Activated T-cell treated with anti-CD3 and anti-CD28 coated beads, Interleukin-2, amount 50 U/mL, for 24 hours (primary cell): ENCODE results near the gene PRRC1.
"Not testable (repeated sequence)": the region's sequence is repeated elsewhere in the genome, so short reads cannot be mapped to it uniquely, and the experiment has no call there.

Experiments
- DNase-seq: peaks from one replicate; pipeline ENCODE4 v3.0.0-alpha.2; 2020
- H3K27ac Mint-ChIP-seq: 2 replicates; pipeline ENCODE4 v1.8.0; 2020; ENCODE audit warnings: mild to moderate bottlenecking, mixed read lengths
- H3K27me3 Mint-ChIP-seq: 2 replicates; pipeline ENCODE4 v1.8.0; 2020; ENCODE audit warnings: mixed read lengths
- H3K36me3 Mint-ChIP-seq: 2 replicates; pipeline ENCODE4 v1.8.0; 2020; ENCODE audit warnings: low read depth, mixed read lengths
- H3K4me1 Mint-ChIP-seq: 2 replicates; pipeline ENCODE4 v1.8.0; 2020; ENCODE audit warnings: low read depth, mixed read lengths
- H3K4me3 Mint-ChIP-seq: 2 replicates; pipeline ENCODE4 v1.8.0; 2020; ENCODE audit warnings: mild to moderate bottlenecking, moderate library complexity, mixed read lengths
- H3K9me3 Mint-ChIP-seq: 2 replicates; pipeline ENCODE4 v1.8.0; 2020; ENCODE audit warnings: mixed read lengths

Gene PRRC1

GRCh38 chr5:127519527-127519926, 2.1 kb downstream of the PRRC1 start:
- H3K27me3 Mint-ChIP-seq: peaks cover under 1% of the 10 kb centered on the region
- H3K27ac Mint-ChIP-seq: no peak overlapping the region
- peaks cover 61% of the 10 kb centered on the region for H3K36me3 Mint-ChIP-seq

GRCh38 chr5:127521138-127521770, 3.8 kb downstream of the PRRC1 start:
- H3K27ac Mint-ChIP-seq: no peak overlapping the region
- peaks cover 36% of the 10 kb centered on the region for H3K4me1 Mint-ChIP-seq
- peaks cover 17% of the 10 kb centered on the region for H3K9me3 Mint-ChIP-seq
- DNase-seq: no peak
- H3K27me3 Mint-ChIP-seq: no peaks in the 10 kb centered on the region
- H3K4me3 Mint-ChIP-seq: no peak overlapping the region
- peaks cover 77% of the 10 kb centered on the region for H3K36me3 Mint-ChIP-seq

More at GRCh38 chr5:127519527-127519926, 2.1 kb downstream of the PRRC1 start:
- peaks cover 14% of the 10 kb centered on the region for H3K9me3 Mint-ChIP-seq
- peaks cover 36% of the 10 kb centered on the region for H3K4me1 Mint-ChIP-seq
- DNase-seq: no peak
- H3K4me3 Mint-ChIP-seq: peak overlapping the region; percentile 89

GRCh38 chr5:127525181-127525580, 7.7 kb downstream of the PRRC1 start:
- Mint-ChIP-seq H3K36me3 (peaks cover 81% of the 10 kb centered on the region), H3K4me3 (no peak overlapping the region), H3K4me1 (peaks cover 15% of the 10 kb centered on the region), H3K27ac (no peak overlapping the region), H3K9me3 (peaks cover 17% of the 10 kb centered on the region), H3K27me3 (no peaks in the 10 kb centered on the region)
- DNase-seq: no peak

- H3K9me3 Mint-ChIP-seq: no peaks in the 10 kb centered on the region
- peaks cover 1% of the 10 kb centered on the region for H3K4me1 Mint-ChIP-seq
- no peak overlapping the region for H3K27ac Mint-ChIP-seq
- no peak for DNase-seq
- H3K36me3 Mint-ChIP-seq: peaks cover 82% of the 10 kb centered on the region
- no peaks in the 10 kb centered on the region for H3K27me3 Mint-ChIP-seq
- no peak overlapping the region for H3K4me3 Mint-ChIP-seq
Measured at GRCh38 chr5:127529904-127530682, 12.7 kb downstream of the PRRC1 start.

GRCh38 chr5:127536687-127537086, 19.2 kb downstream of the PRRC1 start:
- DNase-seq: no peak
- H3K4me3 Mint-ChIP-seq: no peak overlapping the region
- H3K27ac Mint-ChIP-seq: no peak overlapping the region
- no peaks in the 10 kb centered on the region for H3K27me3 Mint-ChIP-seq
- peaks cover 89% of the 10 kb centered on the region for H3K36me3 Mint-ChIP-seq
- peaks cover 7% of the 10 kb centered on the region for H3K9me3 Mint-ChIP-seq
- peaks cover 5% of the 10 kb centered on the region for H3K4me1 Mint-ChIP-seq

GRCh38 chr5:127540553-127540952, 23.1 kb downstream of the PRRC1 start:
- not testable (repeated sequence) for H3K4me1 Mint-ChIP-seq, DNase-seq, H3K4me3 Mint-ChIP-seq, H3K27ac Mint-ChIP-seq, H3K9me3 Mint-ChIP-seq, H3K27me3 Mint-ChIP-seq
- H3K36me3 Mint-ChIP-seq: peaks cover 76% of the 10 kb centered on the region

GRCh38 chr5:127545249-127545648, 27.8 kb downstream of the PRRC1 start:
- not testable (repeated sequence) for H3K27ac Mint-ChIP-seq, DNase-seq, H3K27me3 Mint-ChIP-seq, H3K4me3 Mint-ChIP-seq, H3K9me3 Mint-ChIP-seq
- Mint-ChIP-seq H3K36me3 (peaks cover 73% of the 10 kb centered on the region), H3K4me1 (peaks cover 12% of the 10 kb centered on the region)

- peaks cover 80% of the 10 kb centered on the region for H3K36me3 Mint-ChIP-seq
- H3K27me3 Mint-ChIP-seq: no peaks in the 10 kb centered on the region
- H3K9me3 Mint-ChIP-seq: no peaks in the 10 kb centered on the region
- no peak for DNase-seq
- H3K4me1 Mint-ChIP-seq: peaks cover 9% of the 10 kb centered on the region
- H3K27ac Mint-ChIP-seq: no peak overlapping the region
- H3K4me3 Mint-ChIP-seq: no peak overlapping the region
Measured at GRCh38 chr5:127549551-127549950, 32.1 kb downstream of the PRRC1 start.

GRCh38 chr5:127550652-127551409, 33.4 kb downstream of the PRRC1 start:
- H3K9me3 Mint-ChIP-seq: no peaks in the 10 kb centered on the region
- no peaks in the 10 kb centered on the region for H3K27me3 Mint-ChIP-seq
- H3K27ac Mint-ChIP-seq: no peak overlapping the region
- no peak for DNase-seq
- H3K36me3 Mint-ChIP-seq: peaks cover 84% of the 10 kb centered on the region
- no peak overlapping the region for H3K4me3 Mint-ChIP-seq
- peaks cover 7% of the 10 kb centered on the region for H3K4me1 Mint-ChIP-seq

GRCh38 chr5:127551410-127552041, 34.1 kb downstream of the PRRC1 start:
- no peak overlapping the region for H3K27ac Mint-ChIP-seq
- peaks cover 79% of the 10 kb centered on the region for H3K36me3 Mint-ChIP-seq
- no peak for DNase-seq
- H3K27me3 Mint-ChIP-seq: no peaks in the 10 kb centered on the region
- no peak overlapping the region for H3K4me3 Mint-ChIP-seq
- H3K4me1 Mint-ChIP-seq: peaks cover under 1% of the 10 kb centered on the region
- H3K9me3 Mint-ChIP-seq: no peaks in the 10 kb centered on the region

GRCh38 chr5:127555826-127556225, 38.4 kb downstream of the PRRC1 start:
- Mint-ChIP-seq H3K27ac (no peak overlapping the region), H3K36me3 (peaks cover 43% of the 10 kb centered on the region), H3K4me1 (no peaks in the 10 kb centered on the region), H3K4me3 (no peak overlapping the region), H3K9me3 (no peaks in the 10 kb centered on the region), H3K27me3 (no peaks in the 10 kb centered on the region)
- DNase-seq: no peak

GRCh38 chr5:127556609-127557334, 39.3 kb downstream of the PRRC1 start:
- no peaks in the 10 kb centered on the region for H3K9me3 Mint-ChIP-seq
- H3K4me1 Mint-ChIP-seq: no peaks in the 10 kb centered on the region
- H3K27ac Mint-ChIP-seq: no peak overlapping the region
- no peak overlapping the region for H3K4me3 Mint-ChIP-seq
- DNase-seq: no peak
- peaks cover 34% of the 10 kb centered on the region for H3K36me3 Mint-ChIP-seq
- no peaks in the 10 kb centered on the region for H3K27me3 Mint-ChIP-seq

GRCh38 chr5:127558273-127558672, 40.8 kb downstream of the PRRC1 start:
- Mint-ChIP-seq H3K36me3 (peaks cover 24% of the 10 kb centered on the region), H3K4me3 (no peak overlapping the region), H3K9me3 (no peaks in the 10 kb centered on the region), H3K27ac (no peak overlapping the region), H3K27me3 (peaks cover 3% of the 10 kb centered on the region), H3K4me1 (no peaks in the 10 kb centered on the region)
- no peak for DNase-seq

- no peaks in the 10 kb centered on the region for H3K9me3 Mint-ChIP-seq
Measured at GRCh38 chr5:127561254-127561653, 43.8 kb downstream of the PRRC1 start.

More at GRCh38 chr5:127561254-127561653, 43.8 kb downstream of the PRRC1 start:
- H3K36me3 Mint-ChIP-seq: no peaks in the 10 kb centered on the region
- no peak overlapping the region for H3K4me3 Mint-ChIP-seq
- H3K27ac Mint-ChIP-seq: no peak overlapping the region
- no peak for DNase-seq
- no peaks in the 10 kb centered on the region for H3K4me1 Mint-ChIP-seq
- H3K27me3 Mint-ChIP-seq: peaks cover 19% of the 10 kb centered on the region
